Left forelimb (tissue), 1 donor: Measurements from ENCODE around the gene SLC9A8.
"Not testable (repeated sequence)": the region's sequence is repeated elsewhere in the genome, so short reads cannot be mapped to it uniquely, and the experiment has no call there.

Source experiments
- DNase-seq: peaks from one replicate; pipeline ENCODE4 v3.0.0-alpha.2; 2018; ENCODE audit warnings: low spot score

The SLC9A8 gene

GRCh38 chr20:49895474-49896093, 83.0 kb downstream of the SLC9A8 start:
- DNase-seq = not testable (repeated sequence)

- no peak for DNase-seq
Measured at GRCh38 chr20:49896204-49896603, 83.6 kb downstream of the SLC9A8 start.

DNA sequence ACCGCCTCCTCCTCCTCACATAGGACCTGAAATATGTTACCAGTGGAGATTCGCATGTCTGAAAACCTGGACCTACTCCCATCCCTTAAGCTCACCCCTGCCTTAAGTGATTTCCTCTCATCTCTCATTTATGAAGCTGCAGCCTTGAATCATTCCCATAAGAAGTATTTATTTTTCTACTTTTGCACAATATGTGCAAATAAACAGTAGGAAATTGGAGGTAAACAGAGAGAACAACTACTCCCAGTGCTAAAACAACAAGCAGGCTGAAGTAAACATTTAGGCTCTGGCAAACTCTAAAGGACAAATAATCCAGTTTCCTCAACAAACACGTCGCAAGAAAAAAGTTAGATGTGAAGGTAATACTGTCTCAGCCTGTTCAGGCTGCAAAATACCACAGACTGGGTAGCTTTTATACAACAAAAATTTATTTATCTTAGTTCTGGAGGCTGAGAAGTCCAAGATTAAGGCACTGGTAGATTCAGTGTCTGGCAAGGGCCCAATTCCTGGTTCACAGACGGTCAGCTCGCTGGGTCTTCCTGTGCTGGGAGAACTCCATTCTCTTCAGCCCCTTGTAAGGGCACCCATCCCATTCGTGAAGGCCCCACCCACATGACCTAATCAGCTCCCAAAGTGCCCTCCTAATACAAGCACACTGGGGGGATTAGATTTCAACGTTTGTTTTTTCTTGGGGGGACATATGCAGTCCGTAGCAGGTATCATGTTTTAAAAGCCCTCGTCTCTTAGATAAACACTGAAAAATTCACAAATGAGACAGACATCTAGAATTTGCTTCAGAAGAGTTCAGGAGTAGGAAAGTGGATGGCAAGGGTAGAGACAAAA, 87.1 kb downstream of the SLC9A8 start:
- no peak for DNase-seq

GRCh38 chr20:49901588-49901987, 89.0 kb downstream of the SLC9A8 start:
- DNase-seq = no peak

DNA sequence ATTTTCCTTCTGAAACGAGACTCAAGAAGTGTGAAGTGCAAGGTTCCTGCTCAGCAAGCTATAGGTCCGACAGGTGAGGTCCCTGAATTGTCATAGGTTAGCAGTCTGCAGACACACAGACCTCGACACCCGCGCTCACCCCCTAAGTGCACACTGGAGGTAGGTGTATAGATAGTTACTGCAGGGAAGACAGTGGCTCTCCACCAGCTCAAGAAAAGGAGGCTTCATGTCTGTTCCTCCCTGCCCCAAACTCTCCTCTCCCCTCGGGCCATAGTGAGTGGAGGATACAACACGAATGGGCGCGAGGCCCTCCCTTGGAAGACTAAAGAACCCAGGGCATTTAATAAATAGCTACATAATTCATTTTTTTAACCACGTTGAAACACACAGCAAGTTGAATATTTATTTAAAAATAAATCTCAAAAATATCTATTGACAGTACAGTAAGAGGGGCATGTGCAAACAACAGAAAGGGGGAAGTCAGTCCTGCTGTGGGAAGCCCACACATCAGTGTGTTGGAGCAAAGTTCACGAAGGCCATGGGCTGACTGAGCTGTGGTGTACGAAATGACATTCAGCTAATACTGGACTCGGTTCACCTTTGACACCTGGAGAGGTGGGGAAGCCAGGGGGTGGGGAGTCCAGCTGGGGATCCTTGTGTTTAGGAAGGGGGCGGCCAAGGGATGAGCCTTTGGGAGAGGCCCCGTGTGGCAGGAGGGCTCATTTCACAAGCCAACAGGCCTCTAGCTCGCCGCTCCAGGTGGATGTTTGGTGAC, 92.0 kb downstream of the SLC9A8 start:
- DNase-seq = peak; percentile 40

DNA sequence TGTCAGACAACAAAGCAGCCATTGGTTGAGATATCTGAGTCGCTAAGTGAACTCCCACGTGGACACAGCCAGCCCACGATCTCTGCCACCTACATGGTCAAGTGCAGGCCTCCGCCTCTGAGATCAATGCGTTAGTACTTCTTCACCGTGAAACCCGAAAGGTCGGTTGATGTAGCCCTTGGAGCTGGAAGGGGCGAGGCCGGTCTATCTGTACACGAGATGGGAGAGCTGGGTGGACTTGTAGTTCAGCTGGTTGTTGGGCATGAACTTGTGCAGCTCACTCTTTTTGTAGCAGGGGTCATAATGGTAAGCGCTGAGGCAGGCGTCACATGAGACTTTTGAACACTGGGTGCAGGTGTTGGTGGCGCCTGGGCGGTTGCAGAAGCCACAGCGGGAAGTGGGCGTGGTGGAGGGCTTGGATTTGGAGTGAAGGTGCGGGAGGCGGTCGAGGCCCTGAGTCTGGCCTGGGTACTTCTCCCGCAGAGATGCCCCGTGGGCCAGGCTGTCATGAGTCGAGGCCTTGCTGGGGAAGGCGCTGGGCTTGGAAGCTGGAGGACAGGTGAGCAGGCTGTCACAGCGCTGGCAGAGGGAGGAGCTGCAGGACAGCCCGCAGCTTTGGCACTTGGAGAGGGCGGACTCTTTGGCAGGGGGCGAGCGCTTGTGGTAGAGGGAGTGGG, 92.9 kb downstream of the SLC9A8 start:
- no peak for DNase-seq

- no peak for DNase-seq
Measured at GRCh38 chr20:49906101-49906604, 93.5 kb downstream of the SLC9A8 start.

DNA sequence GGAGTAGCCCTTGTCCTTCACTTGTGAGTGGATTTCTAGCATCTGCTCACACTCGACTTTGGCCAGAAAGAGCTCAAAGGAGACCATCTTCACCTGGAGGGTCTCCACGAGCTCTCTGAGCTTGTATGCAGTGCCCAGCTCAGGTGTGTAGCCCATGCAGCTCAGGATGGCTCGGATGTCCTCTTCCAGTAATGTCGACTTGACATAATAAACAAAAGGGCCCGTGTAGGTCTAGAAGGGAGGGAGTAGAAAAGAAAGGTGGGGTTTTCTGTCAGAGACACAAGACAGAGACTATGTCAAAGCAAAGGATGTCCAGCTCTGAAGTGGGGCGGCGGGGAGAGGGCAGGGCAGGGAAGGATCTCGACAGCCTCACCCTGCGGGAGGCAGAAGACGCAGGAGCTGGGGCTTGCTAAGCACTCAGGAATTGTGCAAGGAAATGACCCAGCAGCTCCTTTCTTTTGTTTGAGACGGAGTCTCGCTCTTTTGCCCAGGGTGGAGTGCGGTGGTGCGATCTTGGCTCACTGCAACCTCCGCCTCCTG, 94.1 kb downstream of the SLC9A8 start:
- DNase-seq = no peak

DNA sequence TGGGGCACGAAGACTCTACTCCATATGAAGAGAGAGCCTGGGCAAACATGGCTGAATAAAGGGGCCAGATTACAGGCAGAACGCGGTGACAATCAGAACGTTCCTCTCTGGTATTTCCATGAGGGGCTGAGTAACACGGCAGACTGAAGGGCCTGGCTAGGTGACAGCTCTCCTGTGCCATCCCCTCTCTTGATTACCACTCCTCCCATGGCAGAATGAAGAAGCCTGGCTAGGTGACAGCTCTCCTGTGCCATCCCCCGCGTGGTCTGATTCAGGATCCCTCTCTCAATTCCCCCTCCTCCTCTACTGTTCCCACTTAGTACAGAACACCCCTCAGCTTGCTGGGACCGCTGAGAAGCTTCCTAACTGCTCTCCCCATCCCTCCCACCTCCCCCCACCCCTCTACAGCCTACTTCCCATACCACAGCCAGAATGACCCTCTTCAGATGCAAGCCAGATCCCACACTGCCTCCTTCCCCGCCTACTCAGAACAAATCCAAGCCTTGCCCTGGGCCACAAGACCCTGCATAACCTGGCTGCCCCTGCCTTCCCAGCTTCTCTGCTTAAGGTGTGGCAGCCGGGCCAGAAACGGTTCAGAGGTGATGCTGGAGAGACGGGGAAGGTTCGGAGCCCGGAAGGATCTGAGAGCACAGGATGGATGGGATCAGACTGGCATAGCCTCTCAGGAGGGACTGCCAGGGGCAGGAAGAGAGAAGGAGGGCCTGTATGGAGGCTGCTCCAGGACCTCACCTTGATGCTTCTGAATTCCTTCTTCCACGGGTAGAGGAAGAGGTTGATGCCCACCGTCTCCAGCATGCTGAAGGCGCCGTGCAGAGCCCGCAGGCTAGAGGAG, 95.0 kb downstream of the SLC9A8 start:
- no peak for DNase-seq

GRCh38 chr20:49908258-49908565, 95.6 kb downstream of the SLC9A8 start:
- no peak for DNase-seq

- no peak for DNase-seq
Measured at GRCh38 chr20:49909499-49910339, 97.1 kb downstream of the SLC9A8 start.

DNA sequence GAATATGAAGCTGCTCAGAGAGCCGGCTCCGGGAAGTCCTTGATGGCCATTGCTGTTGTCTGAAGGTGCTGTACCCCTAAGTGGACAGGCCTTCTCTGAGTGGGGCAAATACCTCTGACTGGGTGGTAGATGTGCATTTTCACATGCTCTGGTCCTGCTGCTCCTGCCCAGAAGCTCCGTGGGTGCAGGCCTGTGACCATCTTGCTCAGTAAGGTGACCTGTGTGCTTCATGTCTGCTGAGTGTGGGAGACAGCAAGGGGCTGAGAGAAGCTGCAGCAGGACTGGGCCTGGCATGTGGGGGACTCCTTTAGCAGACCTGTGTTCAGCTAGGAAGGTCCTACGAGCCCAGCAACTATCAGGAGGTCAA, 97.7 kb downstream of the SLC9A8 start:
- DNase-seq = no peak

GRCh38 chr20:49913399-49914047, 100.9 kb downstream of the SLC9A8 start:
- no peak for DNase-seq

GRCh38 chr20:49914310-49915117, 101.9 kb downstream of the SLC9A8 start:
- no peak for DNase-seq

DNA sequence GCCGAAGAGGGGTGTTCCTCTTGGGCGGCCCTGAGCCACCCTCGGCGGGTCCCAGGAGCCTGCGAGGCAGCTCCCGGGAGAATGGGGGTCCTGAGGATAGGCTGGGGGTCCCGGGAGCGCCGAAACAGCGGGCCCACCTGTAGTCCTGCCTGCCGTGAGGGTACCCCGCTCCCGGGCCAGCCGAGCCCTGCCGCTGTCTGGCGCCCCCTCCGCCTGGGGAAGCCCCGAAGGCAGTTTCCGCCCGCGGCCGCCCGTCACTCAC, 102.4 kb downstream of the SLC9A8 start:
- DNase-seq = no peak

DNA sequence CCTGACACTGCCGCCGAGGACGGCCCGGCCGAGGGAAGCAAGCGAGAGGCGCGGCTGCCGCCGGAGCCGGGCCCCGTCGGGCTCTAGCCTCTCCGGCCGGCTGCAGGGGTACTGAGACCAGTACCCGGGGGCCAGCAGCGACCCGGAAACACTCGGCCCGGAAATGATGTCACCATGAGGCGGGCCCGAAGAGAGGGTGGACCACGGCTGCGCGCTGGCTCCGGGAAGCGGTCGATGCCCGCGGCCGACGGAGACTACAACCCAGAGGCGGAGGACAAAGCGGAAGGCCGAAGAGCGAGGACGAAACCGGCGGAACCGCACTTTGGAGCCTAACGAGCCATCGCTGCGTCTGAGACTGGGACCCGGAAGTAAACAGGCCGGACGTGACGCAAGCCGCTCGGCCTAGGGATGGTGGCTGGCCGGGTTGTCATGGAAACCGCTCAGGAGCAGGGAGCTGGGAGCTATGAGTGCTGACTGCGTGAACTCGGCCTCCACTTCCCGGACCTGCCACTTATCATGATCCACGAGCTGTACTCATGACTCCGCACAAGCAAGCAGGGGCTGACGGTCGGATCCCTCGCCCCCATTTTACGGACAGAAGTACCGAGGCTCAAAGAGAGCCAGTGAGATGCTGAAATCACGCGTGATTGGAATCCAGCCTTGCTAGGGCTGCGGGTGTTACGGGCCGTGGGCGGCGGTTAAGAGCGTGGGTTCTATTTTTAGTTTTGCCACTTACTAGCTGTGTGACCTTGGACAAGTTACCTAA, 102.9 kb downstream of the SLC9A8 start, which contains the start of gene SPATA2:
TSS of gene SPATA2 (minus strand) at position 150 of the 766 bp plus-strand sequence. CDS start 7,039 bp downstream, outside the sequence.
- DNase-seq = peak; percentile 98

GRCh38 chr20:49916146-49917002, 103.7 kb downstream of the SLC9A8 start:
- DNase-seq = no peak
